Hepatocyte (in vitro differentiated cells): ENCODE data around the gene ITGA1. TPM values are rescaled to one million over a fixed set of nuclear protein-coding genes. Genes with fewer than 3 reads are reported as not detected.

Source experiments
- DNase-seq: peaks from one replicate; pipeline ENCODE4 v3.0.0-alpha.2; 2016; ENCODE audit warnings: low spot score
- H2AFZ ChIP-seq: fragments of 200-600 bp; sonication (generic); 2 replicates; pipeline ENCODE4 v1.6.0; 2016; ENCODE audit warnings: antibody characterized with exemption, mild to moderate bottlenecking
- H3K27ac ChIP-seq: fragments of 200-600 bp; sonication (generic); 2 replicates; pipeline ENCODE4 v1.5.1; 2016; ENCODE audit warnings: mild to moderate bottlenecking
- H3K27me3 ChIP-seq: fragments of 200-600 bp; sonication (generic); 2 replicates; pipeline ENCODE4 v1.6.1; 2016
- H3K36me3 ChIP-seq: fragments of 200-600 bp; sonication (generic); replicated peaks from 2 replicates; pipeline ENCODE4 v1.5.1; 2016; ENCODE audit warnings: low read depth; ENCODE audit not compliant: insufficient read depth
- H3K4me1 ChIP-seq: fragments of 200-600 bp; sonication (generic); 2 replicates; pipeline ENCODE4 v1.5.1; 2016; ENCODE audit warnings: mild to moderate bottlenecking, moderate library complexity; ENCODE audit not compliant: insufficient read depth
- H3K4me2 ChIP-seq: fragments of 200-600 bp; sonication (generic); 2 replicates; pipeline ENCODE4 v1.6.0; 2016
- H3K4me3 ChIP-seq: fragments of 200-600 bp; sonication (generic); 2 replicates; pipeline ENCODE4 v1.5.1; 2016; ENCODE audit warnings: mild to moderate bottlenecking
- H3K79me2 ChIP-seq: fragments of 200-600 bp; sonication (generic); 2 replicates; pipeline ENCODE4 v1.6.0; 2017; ENCODE audit warnings: mild to moderate bottlenecking
- H3K9me2 ChIP-seq: fragments of 200-600 bp; sonication (generic); replicated peaks from 2 replicates; pipeline ENCODE4 v1.6.0; 2017; ENCODE audit warnings: mild to moderate bottlenecking; ENCODE audit not compliant: insufficient read depth
- H3K9me3 ChIP-seq: fragments of 200-600 bp; sonication (generic); 2 replicates; pipeline ENCODE4 v1.5.1; 2016; ENCODE audit warnings: low read depth, mild to moderate bottlenecking
- H4K20me1 ChIP-seq: fragments of 200-600 bp; sonication (generic); 2 replicates; pipeline ENCODE4 v1.6.0; 2016; ENCODE audit warnings: mild to moderate bottlenecking; ENCODE audit not compliant: insufficient read depth, poor library complexity, severe bottlenecking
- CTCF ChIP-seq: fragments of 200-600 bp; sonication (generic); IDR thresholded peaks from 2 replicates; pipeline ENCODE4 v1.5.1; 2016; ENCODE audit warnings: antibody characterized with exemption, mild to moderate bottlenecking; ENCODE audit not compliant: poor library complexity
- EZH2 ChIP-seq: fragments of 200-600 bp; sonication (generic); IDR thresholded peaks from 2 replicates; pipeline ENCODE4 v1.6.1; 2016; ENCODE audit warnings: antibody characterized with exemption, mild to moderate bottlenecking, borderline replicate concordance
- EZH2phosphoT487 ChIP-seq: fragments of 200-600 bp; sonication (generic); IDR thresholded peaks from one replicate; pipeline ENCODE4 v1.6.1; 2018; ENCODE audit warnings: antibody characterized with exemption, mild to moderate bottlenecking, low read depth, moderate library complexity; ENCODE audit not compliant: unreplicated experiment, severe bottlenecking
- WGBS: methylation state at CpG from one replicate; pipeline ENCODE4 v1.1.6; 2016; ENCODE audit warnings: low lambda C conversion rate; ENCODE audit errors: missing lambda C conversion rate; 5-methylcytosine and 5-hydroxymethylcytosine counted together
- polyA plus RNA-seq: library from polyadenylated mRNA; unstranded; fragments of >200 nt; fragmentation: Nextera tagmentation; extraction: Ambion mirVana; gene quantifications from 2 replicates; pipeline ENCODE4 v1.2.1, GENCODE V29; 2016
- total RNA-seq: library from RNA; depleted of rRNA; stranded (reverse); fragments of >200 nt; gene quantifications from 2 replicates; pipeline ENCODE4 v1.2.3, GENCODE V29; 2014

The ITGA1 gene
- total and polyA plus RNA-seq, 2 experiments from 2014 or later, result 15.0 to 40.3 TPM

GRCh38 chr5:52769061-52769460, 18.7 kb upstream of the ITGA1 start:
- H3K9me2 ChIP-seq, result no peaks in the 10 kb centered on the region
- H3K79me2 ChIP-seq, result no peaks in the 10 kb centered on the region
- no peak overlapping the region for H3K27ac ChIP-seq
- no peak for DNase-seq
- H3K4me2 ChIP-seq, result no peak overlapping the region
- H4K20me1 ChIP-seq, result no peaks in the 10 kb centered on the region
- H2AFZ ChIP-seq, result no peak overlapping the region
- H3K36me3 ChIP-seq, result no peaks in the 10 kb centered on the region
- H3K4me1 ChIP-seq, result no peaks in the 10 kb centered on the region
- no peak overlapping the region for H3K4me3 ChIP-seq
- no peaks in the 10 kb centered on the region for H3K27me3 ChIP-seq
- 89% methylated on average over 5 of the region's 5 CpGs for WGBS
- H3K9me3 ChIP-seq, result no peaks in the 10 kb centered on the region
- TF ChIP-seq EZH2 (no peak), EZH2phosphoT487 (no peak), CTCF (no peak)

GRCh38 chr5:52770287-52770939, 17.3 kb upstream of the ITGA1 start:
- no peaks in the 10 kb centered on the region for H4K20me1 ChIP-seq
- H2AFZ ChIP-seq, result no peak overlapping the region
- H3K4me2 ChIP-seq, result no peak overlapping the region
- no peaks in the 10 kb centered on the region for H3K9me3 ChIP-seq
- H3K4me1 ChIP-seq, result no peaks in the 10 kb centered on the region
- H3K79me2 ChIP-seq, result no peaks in the 10 kb centered on the region
- H3K9me2 ChIP-seq, result no peaks in the 10 kb centered on the region
- H3K27me3 ChIP-seq, result no peaks in the 10 kb centered on the region
- DNase-seq, result no peak
- no peak overlapping the region for H3K27ac ChIP-seq
- no peak for TF ChIP-seq EZH2
- TF ChIP-seq EZH2phosphoT487, result no peak
- no peak for TF ChIP-seq CTCF
- H3K36me3 ChIP-seq, result no peaks in the 10 kb centered on the region
- no peak overlapping the region for H3K4me3 ChIP-seq
- WGBS, result 91% methylated on average over 4 of the region's 4 CpGs

GRCh38 chr5:52771343-52772039, 16.2 kb upstream of the ITGA1 start:
- Histone ChIP-seq H3K27me3 (no peaks in the 10 kb centered on the region), H3K4me2 (no peak overlapping the region), H3K36me3 (no peaks in the 10 kb centered on the region), H2AFZ (no peak overlapping the region), H3K27ac (no peak overlapping the region), H4K20me1 (no peaks in the 10 kb centered on the region), H3K79me2 (no peaks in the 10 kb centered on the region), H3K4me3 (no peak overlapping the region), H3K9me3 (no peaks in the 10 kb centered on the region), H3K4me1 (no peaks in the 10 kb centered on the region), H3K9me2 (no peaks in the 10 kb centered on the region)
- TF ChIP-seq CTCF (no peak), EZH2 (no peak), EZH2phosphoT487 (no peak)
- WGBS, result 92% methylated on average over 3 of the region's 3 CpGs
- no peak for DNase-seq
